C4-2B (cell line): ENCODE results near the gene MRPL37.

Experiments
- H3K27ac ChIP-seq: fragments of 450-650 bp; 2 replicates; pipeline ENCODE4 v1.5.1; 2017
- ZFX ChIP-seq: fragments of 450-650 bp; IDR thresholded peaks from 2 replicates; pipeline ENCODE4 v1.6.1; 2017
- TF ChIP-seq, protein P1 (sequence below): fragments of 450-650 bp; conservative IDR thresholded peaks from 2 replicates; pipeline ENCODE4 v1.5.1; 2017; ENCODE audit warnings: mild to moderate bottlenecking

Gene MRPL37

DNA sequence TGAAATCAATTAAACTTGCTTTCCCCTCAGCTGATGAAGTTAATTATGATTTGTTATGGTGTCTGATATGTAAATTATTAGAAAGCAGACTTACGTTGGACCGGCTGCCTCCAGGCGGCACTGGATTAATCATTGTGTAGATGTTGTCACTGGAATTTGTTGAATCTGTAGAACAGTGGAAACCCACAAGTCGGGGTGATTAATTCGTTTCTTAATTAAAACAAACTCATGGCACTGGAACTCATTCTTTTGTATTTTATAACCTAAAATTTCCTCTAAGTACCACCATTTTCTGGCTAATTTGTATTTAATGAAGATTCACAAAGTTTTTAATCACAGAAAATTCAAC lies 39.0 kb downstream of the MRPL37 start:
- TF ChIP-seq, protein P1, sequence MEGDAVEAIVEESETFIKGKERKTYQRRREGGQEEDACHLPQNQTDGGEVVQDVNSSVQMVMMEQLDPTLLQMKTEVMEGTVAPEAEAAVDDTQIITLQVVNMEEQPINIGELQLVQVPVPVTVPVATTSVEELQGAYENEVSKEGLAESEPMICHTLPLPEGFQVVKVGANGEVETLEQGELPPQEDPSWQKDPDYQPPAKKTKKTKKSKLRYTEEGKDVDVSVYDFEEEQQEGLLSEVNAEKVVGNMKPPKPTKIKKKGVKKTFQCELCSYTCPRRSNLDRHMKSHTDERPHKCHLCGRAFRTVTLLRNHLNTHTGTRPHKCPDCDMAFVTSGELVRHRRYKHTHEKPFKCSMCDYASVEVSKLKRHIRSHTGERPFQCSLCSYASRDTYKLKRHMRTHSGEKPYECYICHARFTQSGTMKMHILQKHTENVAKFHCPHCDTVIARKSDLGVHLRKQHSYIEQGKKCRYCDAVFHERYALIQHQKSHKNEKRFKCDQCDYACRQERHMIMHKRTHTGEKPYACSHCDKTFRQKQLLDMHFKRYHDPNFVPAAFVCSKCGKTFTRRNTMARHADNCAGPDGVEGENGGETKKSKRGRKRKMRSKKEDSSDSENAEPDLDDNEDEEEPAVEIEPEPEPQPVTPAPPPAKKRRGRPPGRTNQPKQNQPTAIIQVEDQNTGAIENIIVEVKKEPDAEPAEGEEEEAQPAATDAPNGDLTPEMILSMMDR: no peak
- no peak for TF ChIP-seq ZFX
- H3K27ac ChIP-seq: no peak overlapping the region

DNA sequence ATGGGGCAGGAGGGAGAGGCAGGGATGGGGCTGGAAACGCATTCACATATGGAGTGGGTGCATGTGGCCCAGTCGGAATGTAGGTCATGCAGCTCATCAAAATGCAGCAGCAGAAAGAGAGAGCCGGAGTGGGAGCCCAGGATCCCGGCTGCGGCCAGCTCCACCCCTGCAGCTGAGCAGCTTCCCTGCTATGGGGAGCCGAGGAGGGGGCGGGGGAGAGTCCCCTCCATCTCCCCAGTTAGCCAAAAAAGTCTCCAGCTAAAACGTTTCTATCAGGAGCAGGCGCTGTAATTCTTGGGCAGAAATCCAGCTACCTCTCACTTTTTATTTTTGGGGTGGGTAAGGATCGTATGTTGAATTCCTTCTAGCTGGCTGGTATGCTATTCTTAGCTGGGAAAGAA lies 39.7 kb downstream of the MRPL37 start:
- H3K27ac ChIP-seq: no peak overlapping the region
- no peak for TF ChIP-seq ZFX
- TF ChIP-seq, protein P1: no peak

DNA sequence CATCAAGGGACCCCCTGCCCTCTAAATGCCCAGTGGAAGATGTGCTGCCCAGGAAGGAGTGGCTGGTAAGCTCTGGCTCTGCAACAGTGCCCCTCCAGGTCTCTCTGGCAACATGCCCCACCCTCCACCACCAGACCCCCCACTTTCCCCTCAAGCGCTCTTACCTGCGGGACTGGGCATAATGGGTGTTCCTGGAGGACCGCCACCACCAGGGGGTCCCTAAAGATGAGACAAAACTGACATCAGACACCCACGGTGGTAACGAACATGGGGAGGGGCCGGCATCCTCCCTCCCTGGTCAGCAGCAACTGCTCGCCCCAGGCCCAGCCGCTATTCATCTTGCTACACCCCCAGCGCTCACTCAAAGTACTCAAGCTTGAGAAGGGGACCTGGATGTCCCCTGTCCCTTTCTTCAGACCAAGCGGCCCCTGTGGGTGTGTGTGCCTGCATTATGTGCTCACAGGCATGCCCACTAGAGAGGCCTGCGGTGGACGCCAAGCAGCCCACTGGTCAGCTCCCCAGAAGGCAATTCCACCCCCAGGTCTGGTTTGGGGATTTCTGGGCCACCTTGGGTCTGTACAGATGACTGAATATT lies 40.9 kb downstream of the MRPL37 start:
- no peak for TF ChIP-seq ZFX
- TF ChIP-seq, protein P1: no peak
- no peak overlapping the region for H3K27ac ChIP-seq

DNA sequence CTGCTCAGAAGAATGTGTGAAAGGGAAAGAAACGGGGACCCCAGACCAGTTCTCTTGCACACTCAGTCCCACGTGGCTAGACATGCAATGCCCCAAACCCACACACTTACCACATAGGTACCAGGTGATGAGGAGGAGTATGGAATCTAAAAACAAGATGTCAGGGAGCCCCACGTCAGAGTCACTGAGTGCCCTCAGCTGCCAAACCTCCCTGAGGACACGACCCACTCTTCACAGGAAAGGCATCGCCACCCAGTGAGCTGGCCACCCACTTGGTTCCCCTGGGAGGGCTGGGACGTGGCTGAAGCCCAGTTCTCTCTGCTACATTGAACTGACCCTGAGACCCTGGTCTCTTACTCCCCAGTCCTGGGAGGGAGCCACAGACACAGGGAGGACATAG lies 41.4 kb downstream of the MRPL37 start:
- no peak overlapping the region for H3K27ac ChIP-seq
- TF ChIP-seq, protein P1: no peak
- TF ChIP-seq ZFX: no peak

DNA sequence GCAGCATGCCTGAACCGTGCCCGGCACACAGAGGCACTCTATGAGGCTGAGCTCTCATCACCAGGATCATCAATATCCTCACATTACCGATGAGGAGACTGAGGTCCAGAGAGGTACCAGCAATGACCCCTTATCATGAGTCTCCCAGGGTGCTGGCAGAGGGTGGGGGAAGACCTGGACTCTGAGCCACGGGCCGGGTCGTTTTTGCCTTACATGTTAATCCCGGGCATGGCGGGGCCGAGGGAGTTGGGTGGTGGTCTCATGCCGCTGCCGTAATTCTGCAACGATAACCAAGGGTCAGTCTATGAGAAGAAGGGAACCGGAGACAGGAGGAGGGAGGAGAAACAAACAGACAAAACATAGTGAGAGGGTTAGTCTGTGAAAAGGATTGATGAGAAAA lies 43.1 kb downstream of the MRPL37 start:
- no peak overlapping the region for H3K27ac ChIP-seq
- TF ChIP-seq, protein P1: no peak
- no peak for TF ChIP-seq ZFX

DNA sequence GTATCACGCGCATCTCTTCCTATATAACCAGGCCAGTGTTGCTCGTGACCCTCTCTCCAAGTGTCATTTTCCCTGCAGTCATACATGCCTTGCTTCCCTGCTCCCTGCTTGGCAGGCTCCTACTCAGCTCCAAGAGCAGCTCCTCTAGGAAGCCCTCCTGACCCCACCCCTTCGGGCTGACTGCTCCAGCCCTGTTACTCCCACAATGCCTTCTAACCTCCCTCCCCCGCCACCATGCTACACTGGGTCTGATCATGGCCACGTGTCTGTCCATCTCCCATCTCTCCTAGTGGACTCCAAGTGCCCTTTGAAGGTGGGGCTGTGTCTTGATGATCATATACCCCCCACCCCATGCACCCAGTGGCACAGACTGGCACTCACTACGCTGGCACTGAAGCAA lies 44.7 kb downstream of the MRPL37 start:
- TF ChIP-seq ZFX: no peak
- TF ChIP-seq, protein P1: no peak
- no peak overlapping the region for H3K27ac ChIP-seq

DNA sequence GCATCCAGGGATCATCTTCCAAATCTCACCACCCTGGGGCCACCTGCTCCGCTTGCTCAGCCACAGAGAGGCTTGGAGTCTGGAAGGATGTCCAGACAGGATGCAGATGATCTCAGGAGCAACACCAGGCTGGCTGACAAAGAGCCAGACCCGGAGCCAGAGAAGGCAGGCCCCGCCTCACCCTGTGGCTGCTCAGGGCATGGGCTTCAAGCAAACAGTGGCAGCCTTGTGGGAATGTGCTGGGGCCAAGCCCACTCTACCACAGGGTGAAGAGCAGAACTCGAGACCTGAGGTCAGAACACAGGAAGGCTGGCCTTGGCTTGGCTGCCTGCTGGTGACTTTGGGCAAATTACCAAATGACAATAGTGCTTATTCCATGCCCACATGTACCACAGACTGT lies 45.5 kb downstream of the MRPL37 start:
- TF ChIP-seq ZFX: no peak
- TF ChIP-seq, protein P1: no peak
- no peak overlapping the region for H3K27ac ChIP-seq
